OCI-LY1 (cell line): ENCODE data around the gene CYP4F2.

Source experiments
- EZH2 ChIP-seq: fragments of 200-600 bp; sonication (generic), shearing (Covaris generic); IDR thresholded peaks from 2 replicates; pipeline ENCODE4 v1.8.0; 2017; ENCODE audit warnings: borderline replicate concordance, mixed run types, mild to moderate bottlenecking, antibody characterized with exemption, low read length, moderate library complexity, mixed read lengths
- TF ChIP-seq, protein P1 (sequence below): fragments of 200-600 bp; sonication (generic), shearing (Covaris generic); IDR thresholded peaks from 2 replicates; pipeline ENCODE4 v1.5.1; 2017; ENCODE audit warnings: mild to moderate bottlenecking, antibody characterized with exemption, low read length, moderate library complexity, mixed read lengths

DNA sequence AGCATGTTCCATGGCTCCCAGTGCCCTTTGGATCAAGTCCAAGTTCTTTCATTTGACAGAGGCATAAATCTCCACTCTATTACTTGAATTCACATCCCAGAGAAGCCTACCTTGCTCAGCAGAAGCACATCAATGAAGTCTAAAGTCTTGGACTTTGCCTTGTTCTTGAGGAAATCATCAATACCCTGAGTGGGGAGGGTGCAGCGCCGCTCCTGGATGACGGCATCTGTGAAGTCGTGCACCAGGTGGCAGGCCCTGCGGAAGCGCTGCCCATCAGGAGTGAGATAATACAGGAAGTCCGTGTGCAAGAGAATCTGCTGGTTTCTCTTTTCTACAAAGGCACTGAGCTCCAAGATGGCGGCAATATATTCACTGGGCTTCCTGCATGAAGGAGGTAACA lies 25.8 kb upstream of the CYP4F2 start:
- TF ChIP-seq, protein P1, sequence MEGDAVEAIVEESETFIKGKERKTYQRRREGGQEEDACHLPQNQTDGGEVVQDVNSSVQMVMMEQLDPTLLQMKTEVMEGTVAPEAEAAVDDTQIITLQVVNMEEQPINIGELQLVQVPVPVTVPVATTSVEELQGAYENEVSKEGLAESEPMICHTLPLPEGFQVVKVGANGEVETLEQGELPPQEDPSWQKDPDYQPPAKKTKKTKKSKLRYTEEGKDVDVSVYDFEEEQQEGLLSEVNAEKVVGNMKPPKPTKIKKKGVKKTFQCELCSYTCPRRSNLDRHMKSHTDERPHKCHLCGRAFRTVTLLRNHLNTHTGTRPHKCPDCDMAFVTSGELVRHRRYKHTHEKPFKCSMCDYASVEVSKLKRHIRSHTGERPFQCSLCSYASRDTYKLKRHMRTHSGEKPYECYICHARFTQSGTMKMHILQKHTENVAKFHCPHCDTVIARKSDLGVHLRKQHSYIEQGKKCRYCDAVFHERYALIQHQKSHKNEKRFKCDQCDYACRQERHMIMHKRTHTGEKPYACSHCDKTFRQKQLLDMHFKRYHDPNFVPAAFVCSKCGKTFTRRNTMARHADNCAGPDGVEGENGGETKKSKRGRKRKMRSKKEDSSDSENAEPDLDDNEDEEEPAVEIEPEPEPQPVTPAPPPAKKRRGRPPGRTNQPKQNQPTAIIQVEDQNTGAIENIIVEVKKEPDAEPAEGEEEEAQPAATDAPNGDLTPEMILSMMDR: no peak
- no peak for TF ChIP-seq EZH2
